GM10266 (cell line): ENCODE measurements around the gene TRMT11.

ENCODE experiments used
- DNase-seq: peaks from one replicate; pipeline ENCODE4 v3.0.0; 2012; ENCODE audit errors: extremely low spot score
- TF ChIP-seq, protein P1 (sequence below): IDR thresholded peaks from 2 replicates; pipeline ENCODE4 v1.5.1; 2012; ENCODE audit warnings: mild to moderate bottlenecking, low read depth; ENCODE audit not compliant: control insufficient read depth, insufficient read depth; ENCODE audit errors: missing control alignments

Gene TRMT11

DNA sequence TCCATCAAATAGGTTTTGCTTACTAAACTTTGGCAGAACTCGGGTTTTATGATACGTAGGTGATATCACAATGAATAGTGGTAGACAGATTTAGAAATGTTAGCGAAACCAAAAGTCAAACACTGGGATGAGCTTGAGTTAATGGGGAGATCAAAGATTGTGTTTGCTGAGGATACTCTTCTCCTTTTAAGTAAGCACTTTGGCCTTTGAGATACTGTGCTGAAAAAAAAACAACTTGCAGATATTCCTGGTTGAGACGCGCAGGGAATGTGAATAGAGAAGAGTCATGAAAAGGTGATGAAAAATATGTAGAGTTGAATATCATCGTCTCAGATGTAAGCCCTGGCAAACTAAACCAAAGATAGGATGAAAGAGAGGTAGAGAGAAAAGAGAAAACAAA, 48.3 kb downstream of the TRMT11 start:
- TF ChIP-seq, protein P1, sequence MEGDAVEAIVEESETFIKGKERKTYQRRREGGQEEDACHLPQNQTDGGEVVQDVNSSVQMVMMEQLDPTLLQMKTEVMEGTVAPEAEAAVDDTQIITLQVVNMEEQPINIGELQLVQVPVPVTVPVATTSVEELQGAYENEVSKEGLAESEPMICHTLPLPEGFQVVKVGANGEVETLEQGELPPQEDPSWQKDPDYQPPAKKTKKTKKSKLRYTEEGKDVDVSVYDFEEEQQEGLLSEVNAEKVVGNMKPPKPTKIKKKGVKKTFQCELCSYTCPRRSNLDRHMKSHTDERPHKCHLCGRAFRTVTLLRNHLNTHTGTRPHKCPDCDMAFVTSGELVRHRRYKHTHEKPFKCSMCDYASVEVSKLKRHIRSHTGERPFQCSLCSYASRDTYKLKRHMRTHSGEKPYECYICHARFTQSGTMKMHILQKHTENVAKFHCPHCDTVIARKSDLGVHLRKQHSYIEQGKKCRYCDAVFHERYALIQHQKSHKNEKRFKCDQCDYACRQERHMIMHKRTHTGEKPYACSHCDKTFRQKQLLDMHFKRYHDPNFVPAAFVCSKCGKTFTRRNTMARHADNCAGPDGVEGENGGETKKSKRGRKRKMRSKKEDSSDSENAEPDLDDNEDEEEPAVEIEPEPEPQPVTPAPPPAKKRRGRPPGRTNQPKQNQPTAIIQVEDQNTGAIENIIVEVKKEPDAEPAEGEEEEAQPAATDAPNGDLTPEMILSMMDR, result no peak
- DNase-seq, result no peak

DNA sequence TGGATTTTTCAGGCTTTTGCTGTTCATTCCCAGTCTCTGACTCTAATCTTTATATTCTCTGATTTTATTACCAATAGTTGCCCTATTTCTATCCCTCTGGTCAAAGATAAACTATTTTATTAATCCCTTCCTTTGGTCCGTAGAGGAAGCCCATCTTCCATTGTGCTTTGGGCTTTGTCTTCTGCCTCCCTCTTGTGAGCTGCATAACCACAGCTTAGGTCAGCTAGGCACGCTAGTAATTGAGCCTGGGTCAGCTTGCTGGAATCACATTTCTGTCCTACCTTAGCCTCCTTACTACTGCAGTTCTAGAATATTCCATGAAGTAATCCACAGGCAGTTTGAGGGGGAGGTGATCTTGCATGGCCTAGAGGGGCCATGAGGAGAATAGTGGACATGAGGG, 49.4 kb downstream of the TRMT11 start:
- TF ChIP-seq, protein P1, result no peak

DNA sequence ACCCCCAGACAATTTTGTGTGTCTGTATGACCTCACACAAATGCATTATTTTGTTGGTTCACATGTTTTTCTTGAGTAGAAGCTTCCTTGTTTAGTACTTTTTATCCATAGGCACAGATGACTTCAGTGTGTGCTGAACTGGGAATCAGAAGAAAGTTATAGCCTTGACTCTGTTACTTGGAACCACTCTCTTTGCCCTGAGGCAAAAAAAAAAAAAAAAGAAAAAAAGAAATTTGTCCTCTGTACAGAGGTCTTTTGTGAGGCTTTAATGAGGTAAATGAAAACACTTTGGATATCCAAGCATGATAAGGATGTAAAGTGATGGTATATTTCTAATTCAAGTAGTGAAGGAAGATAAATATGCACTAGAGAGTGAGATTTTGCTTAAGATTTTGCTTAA, 51.9 kb downstream of the TRMT11 start:
- TF ChIP-seq, protein P1, result no peak
- no peak for DNase-seq

More for the DNA sequence above, 49.4 kb downstream of the TRMT11 start:
- DNase-seq, result no peak

DNA sequence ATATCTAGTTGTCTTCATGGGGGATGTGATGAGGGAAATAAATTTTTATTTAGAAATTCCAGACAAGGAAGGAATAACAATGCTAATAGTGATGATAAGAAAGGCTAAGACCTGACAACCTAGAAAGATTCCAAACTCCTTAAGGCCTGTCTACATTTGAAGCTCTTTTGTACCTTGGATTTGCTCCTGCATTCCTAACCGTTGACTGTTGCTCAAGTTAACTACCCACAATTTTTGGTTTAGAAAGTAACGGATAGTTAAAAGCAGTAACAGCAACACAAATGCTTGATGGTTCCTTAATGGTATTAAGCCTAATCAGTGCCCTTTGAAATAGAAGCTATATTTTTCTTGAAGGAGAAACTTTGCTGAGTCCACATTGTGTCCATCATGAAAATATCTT, 52.9 kb downstream of the TRMT11 start:
- DNase-seq, result no peak
- TF ChIP-seq, protein P1, result no peak

DNA sequence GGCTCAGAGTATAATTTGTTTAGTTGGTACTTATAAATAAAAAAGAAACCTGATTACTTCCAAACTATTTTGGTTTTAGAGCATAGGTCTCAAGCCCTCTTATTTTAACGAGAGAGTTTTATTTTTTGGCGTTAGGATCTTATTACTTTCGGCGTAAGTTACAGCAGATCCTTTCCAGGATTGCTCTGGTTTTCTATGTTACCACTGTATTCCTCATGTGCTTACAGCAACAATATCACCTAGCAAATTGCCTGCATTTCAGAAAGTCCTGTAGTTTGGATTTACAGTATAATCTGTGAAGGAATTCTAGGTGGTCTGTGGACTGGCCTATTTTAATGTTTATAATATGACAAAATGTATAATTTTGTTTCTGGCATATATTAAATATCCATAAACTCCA, 54.1 kb downstream of the TRMT11 start:
- no peak for DNase-seq
- TF ChIP-seq, protein P1, result no peak

DNA sequence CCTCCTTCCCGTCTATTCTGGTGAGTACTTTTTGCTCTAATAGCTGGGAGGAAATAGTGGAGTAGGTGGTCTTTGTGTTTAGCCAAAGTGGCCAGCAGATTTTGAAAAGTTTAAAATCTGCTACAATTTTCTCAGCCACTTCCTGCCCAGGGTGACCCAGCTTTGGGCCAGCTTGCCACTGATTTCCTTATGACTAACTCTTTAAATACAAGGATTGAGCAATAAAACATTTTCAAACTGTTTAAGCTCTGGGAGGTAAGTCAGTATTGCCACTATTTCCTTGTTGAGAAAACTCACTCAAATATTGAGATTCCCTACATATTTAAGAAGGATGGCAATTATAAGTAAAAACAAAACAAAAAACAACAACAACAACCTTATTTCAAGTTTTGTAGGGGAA, 54.5 kb downstream of the TRMT11 start:
- DNase-seq, result no peak
- TF ChIP-seq, protein P1, result no peak

DNA sequence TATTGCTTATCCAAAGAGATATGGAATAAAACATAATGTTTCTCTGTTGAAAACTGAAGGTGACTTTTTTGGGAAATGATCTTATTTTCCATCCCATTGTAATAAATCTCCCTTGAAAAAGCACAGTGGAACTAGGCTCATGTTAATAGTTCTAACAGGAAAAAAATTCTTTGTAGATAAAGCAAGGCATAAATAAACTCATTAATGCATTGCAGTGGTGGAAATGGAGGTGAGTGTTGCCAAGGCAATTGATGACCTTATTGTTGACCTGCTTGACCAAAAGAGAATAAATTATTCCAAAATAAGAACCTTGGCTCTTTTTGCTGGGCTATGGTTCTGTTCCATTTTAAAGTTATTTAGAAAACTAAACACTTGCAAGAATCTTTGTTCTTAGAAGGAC, 55.2 kb downstream of the TRMT11 start:
- DNase-seq, result no peak
- TF ChIP-seq, protein P1, result no peak
